TTC549 (cell line): ENCODE results near the gene PER1.

ENCODE experiments used
- FAIRE-seq: peaks from 2 replicates; lab custom pipeline; 2012; peaks lifted over from hg19 to GRCh38; lab: Jason Lieb, UNC

Gene PER1

DNA sequence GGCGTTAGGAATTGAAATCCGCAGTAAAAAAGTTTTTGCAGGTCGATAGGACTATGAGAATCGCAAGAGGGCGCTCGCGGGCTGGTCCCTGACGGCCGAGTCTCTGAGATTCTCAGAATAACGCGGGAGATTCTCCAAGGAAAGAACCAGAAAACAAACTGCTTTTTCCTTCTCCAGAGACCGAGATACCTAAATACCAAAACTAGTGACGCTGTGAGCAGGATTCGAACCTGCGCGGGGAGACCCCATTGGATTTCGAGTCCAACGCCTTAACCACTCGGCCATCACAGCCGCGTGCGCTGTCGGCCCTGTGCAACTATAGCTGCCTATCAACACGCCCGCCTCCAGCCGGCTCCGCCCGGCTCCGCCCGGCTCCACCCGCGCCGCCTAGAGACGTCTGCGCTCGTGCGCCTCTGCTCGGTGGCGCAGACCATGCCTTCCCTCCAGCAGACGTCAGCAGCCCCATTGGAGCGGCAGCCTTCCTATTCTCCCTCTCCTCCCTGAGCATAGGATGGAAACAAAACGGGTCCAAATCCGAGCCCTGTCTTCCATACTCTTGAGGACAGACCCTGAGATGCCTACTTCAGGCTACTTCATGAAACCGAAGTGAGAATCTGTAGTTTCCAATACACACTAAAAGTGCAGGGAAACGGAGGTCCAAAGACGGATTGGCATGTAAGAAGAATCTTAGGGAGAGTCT, 13.4 kb downstream of the PER1 start:
- peak; percentile 97 for FAIRE-seq

- no peak for FAIRE-seq
These were observed 13.9 kb downstream of the PER1 start for GRCh38 chr17:8138374-8138671.

- no peak for FAIRE-seq
These were observed 14.4 kb downstream of the PER1 start for GRCh38 chr17:8137645-8138373.

GRCh38 chr17:8133941-8134340, 18.3 kb downstream of the PER1 start:
- no peak for FAIRE-seq

GRCh38 chr17:8133399-8133798, 18.8 kb downstream of the PER1 start:
- no peak for FAIRE-seq

DNA sequence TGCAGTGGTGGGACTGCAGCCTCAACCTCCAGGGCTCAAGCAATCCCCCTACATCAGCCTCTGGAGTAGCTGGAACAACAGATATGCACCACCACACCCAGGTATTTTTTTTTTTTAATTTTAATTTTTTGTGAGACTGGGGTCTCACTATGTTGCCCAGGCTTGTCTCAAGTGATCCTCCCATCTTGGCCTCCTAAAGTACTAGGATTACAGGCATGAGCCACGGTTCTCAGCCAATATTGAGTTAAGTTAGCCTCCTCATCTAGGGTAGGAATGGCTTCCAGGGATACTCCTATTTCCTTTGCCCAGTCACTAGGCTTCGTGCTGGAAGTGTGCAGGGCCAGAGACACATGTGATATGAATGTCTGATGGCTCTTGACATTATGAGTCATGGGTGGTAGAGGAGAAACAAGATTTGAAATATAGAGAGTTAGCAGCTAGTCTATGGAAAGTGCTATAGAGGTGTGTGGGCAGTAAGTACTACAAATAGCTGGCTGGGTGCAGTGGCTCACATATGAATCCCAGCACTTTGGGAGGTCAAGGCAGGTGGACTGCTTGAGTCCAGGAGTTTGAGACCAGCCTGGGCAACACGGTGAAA, 20.3 kb downstream of the PER1 start:
- FAIRE-seq, result no peak

DNA sequence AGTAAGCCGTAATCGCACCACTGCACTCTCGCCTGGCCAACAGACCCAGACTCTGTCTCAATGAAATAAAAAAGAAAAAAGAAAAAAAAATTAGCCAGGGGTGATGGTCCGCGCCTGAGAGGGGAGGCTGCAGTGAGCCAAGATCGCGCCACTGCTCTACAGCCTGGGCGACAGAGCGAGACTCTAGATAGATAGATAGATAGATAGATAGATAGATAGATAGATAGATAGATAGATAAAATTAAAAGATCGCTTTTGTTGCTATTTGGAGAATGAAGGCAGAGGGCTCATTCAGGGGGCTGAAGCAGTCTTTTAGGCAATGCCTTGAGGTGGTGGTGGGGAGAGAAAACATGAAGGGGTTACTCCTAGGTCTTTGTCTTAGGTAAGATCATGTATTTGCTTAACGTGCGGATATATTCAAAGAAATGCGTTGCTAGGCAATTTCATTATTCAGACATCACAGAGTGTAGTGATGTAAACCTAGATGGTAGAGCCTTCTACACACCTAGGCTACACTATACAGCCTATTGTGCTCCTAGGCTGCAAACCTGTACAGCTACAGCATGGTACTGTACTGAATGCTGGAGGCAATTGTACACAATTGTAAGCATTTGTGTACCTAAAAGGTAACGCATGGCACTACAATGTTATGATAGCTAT, 23.9 kb downstream of the PER1 start:
- FAIRE-seq, result no peak

DNA sequence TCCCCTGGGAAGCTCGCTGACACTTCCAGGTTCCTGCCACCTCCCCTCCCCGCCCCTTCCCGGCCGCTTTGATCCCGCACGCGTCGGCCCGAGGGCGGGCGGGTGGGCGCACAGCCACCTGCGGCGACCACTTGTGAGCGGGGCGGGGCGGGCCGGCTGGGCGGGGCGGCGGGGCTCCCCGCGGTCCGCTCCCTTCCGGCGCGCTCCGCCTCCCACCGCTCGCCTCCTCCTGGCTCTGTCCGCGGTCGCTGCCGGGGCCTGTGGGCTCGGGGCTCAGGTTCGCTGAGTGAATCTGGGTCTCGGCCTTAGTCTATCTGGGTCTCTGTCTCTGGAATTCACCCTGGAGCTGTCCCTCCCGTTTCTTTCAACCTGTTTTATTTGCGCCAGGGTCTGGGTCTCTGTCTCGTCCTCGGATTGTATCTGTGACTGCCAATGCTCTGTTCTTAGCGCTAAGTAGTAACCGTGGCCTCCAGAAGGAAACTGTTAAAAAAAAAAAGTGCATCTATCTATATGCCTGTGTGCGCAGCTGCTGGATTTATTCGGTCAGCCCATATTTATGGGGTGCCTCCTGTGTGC, 25.6 kb downstream of the PER1 start:
- FAIRE-seq, result no peak

- no peak for FAIRE-seq
These were observed 26.2 kb downstream of the PER1 start for GRCh38 chr17:8125947-8126490.

DNA sequence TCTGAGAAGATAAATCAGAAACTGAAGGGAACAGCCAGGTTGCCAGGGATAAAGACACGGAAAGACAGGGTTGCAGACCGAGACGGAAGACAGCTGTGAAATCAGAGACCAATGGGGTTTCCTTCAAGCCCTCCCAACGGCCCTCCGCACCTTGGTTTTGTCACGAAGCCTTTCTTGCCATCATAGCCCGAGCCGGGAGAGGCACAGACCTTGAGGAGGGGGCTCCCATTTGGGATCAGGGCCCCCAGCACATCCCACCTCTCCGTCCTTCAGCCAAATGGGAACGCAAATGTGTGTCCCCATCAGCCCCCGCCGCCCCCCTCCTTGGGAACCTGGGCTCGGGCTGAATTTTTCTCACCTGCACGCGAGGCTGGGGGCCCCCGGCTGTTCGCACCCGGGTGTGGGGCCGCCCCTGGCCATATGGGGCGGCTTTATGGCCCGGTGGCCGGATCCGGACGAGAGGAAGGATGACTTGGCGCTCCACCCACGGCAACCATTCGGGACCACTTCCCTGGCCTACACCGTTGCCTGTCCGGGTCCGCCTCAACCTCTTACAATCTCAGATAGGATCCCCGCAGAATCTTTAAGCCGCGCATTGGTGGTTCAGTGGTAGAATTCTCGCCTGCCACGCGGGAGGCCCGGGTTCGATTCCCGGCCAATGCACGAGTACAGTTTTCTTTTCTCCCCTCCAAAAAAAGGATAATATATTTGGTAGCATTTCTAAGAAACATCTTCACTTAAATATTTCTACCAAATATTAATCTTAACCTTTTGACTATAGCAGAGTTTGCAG, 26.9 kb downstream of the PER1 start:
- FAIRE-seq, result no peak

DNA sequence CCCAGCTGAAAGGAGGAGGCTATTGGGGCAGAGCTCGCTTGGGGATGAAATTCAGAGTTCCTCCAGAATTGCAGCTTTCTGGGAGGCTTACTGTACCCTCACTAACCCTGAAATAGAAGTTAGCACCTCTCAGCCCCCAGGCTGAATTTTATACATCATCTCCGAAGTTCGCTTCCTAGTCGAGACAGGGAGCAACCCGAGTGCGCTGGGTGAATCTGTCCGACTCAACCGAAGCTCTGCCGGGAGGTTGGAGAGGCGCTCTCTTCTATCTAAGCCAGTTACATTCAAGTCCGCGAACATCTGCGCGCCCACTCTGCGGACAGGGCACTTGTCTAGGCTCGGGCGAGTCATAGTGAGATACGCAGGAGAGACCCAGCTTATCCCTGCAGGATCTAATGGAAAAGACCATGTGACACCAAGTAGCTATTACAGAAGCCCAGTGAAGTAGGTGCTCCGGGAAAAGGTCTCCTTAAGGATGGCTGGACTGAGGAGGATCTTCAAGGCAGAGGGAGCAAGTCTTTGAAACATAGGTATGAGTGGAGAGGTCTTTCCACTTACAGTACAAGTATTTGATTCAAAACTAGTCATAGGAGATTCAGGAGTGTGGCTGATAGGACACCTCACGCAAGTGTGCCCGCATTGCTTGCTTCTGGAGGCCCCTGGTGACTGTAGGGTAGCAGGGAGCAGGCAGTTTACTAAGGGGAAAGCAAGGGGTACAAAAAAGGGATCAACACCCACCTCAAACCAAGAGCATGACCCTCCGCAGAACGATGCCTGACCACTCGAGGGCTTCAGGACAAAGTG, 27.7 kb downstream of the PER1 start:
- no peak for FAIRE-seq

DNA sequence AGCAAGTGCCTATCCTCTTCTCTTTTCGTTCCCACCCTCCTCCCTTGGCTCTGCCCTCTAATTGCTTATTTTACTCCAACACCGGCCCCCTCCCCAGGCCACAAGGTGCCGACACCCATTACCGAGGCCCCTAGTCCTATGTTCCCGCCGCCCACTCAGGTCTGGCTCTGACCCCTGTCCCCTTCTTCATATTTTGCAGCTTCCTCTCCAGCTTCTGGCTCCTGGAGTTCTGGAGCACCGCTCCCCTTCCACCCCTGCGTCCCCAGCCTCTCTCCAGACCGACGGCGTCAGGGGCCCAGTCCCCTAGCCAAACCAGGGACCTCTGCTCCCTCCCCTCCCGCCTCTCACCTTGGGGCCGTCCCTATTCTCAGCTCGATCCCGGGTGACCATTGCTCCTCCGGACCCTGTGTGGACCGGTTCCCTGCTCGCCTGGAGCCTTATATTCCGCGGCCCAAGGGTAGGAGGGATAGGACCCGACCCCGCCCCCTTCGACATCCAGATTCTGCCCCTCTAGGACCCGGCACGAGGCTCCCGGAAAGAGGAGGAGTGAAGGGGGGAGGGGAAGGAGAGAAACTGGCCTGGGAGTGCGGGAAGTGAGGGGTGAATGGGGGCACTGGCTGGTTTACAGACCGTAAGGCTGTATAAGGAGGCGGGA, 28.4 kb downstream of the PER1 start, which contains the start of gene HES7:
HES7 (minus strand) TSS at position 412 of the 655 bp plus-strand sequence; CDS start at position 390, 22 bp downstream.
- FAIRE-seq, result no peak

DNA sequence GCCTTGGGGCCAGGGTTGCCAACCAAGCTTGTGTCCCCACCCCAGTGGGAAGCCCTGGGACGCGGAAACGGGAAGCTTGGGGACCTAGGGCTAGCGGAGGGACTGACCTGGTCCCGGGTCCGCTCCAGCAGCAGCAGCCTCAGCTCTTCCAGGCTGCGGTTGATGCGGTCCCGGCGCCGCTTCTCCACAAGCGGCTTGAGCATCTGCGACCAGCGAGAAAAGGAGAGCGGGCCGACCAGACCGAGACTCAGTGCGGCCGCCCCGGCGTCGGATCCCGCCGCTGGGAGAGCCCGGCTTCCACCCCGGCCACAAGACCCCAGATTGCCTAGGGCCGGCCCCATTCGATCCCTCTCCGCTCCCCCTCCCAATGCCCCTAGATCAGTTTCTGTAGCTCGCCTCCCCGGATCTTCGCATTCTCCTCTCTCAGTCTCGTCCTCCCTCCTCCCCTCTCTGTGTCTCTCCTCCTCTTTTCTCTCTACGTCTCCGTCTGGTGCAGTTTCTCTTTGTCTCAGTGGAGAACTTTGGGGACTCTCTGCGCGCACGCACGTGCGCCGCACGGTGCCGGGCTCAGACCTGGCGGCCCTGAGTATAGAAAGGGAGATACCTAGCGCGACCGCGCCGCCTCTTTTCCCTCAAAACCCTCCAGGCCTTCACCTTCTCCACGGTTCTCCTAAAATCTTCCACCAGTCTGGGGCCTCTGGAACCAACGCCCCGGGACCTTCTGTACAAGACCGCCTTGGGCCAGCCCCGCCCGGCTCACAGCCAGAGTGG, 29.1 kb downstream of the PER1 start:
- FAIRE-seq, result no peak

GRCh38 chr17:8122422-8122923, 29.7 kb downstream of the PER1 start:
- no peak for FAIRE-seq

DNA sequence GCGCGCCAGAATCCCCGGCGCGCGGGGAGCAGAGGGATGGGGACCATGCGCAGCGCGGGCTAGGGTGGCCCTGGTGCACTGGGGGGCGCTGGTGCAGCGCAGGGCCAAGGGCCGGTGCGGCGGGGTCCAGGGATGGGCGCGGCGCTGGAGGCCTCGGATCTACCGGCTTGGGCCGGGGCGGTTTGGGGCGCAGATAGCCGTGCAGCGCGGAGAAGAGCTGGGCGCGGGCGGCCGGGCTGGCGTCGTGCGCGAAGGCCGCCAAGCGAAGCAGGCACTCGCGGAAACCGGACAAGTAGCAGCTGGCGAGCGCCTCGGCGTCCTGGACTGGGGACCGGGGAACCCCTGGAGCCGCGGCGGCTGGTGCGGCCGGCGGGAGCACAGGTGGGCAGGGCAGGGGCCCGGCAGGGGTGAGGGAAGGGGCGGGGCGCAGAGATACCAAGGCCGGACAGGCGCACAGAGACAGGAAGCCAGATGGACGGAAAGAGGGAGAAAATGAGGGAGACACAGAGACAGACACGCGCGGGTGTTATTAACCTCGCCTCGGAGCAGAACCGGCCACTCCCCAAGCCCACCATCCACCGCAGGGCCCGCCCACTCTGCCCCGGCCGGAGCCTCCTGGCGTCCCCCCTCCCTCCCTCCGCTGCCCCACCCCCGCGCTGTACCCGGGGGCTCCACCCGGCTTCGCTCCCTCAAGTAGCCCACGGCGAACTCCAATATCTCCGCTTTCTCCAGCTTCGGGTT, 30.4 kb downstream of the PER1 start:
- FAIRE-seq, result no peak

- no peak for FAIRE-seq
These were observed 30.9 kb downstream of the PER1 start for GRCh38 chr17:8121407-8121680.

DNA sequence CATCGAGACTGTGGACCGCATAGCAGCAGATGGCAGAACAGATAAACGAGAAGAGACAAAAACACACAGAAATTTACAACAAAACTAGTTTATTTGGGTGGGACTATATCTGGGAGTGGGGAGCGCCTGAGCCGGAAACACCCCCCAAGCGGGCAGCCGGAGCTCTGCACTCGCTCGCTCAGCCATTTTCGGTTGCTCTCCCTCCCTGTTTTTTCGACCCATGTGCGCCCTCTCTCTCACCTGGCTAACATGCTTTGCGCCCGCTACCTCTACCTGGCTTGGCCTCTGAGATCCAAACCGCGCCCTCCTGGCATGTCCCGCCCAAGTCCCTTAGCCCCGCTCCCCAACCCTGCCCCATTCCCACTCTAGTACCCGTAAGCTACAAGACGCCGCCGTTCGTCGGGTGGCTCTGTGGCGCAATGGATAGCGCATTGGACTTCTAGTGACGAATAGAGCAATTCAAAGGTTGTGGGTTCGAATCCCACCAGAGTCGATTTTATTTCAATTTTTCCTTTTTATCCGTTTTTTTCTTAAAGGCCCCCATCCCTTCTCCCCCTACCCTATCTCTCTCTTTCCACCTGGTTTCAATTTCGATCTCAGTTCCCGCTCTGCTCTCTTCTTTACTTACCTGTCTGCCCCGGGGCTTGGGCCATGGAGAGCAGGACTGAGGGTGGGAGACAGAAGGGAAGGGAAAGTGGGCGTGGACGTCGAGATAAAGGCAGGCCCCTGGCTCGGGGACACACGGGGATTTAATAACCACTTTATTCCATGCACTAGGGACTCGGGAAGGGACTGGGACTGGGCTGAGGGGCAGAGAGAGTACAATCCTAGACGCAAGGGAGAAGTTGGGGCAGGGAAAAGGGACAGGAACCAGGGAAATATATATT, 31.4 kb downstream of the PER1 start:
- FAIRE-seq, result no peak
